Renal pelvis (tissue), 4 donors: ENCODE data around the gene PGA3. TPM values are rescaled to one million over a fixed set of nuclear protein-coding genes. Genes with fewer than 3 reads are reported as not detected.
"Not testable (repeated sequence)": the region's sequence is repeated elsewhere in the genome, so short reads cannot be mapped to it uniquely, and the experiment has no call there.

Source experiments
- DNase-seq: peaks from one replicate; pipeline ENCODE4 v3.0.0-alpha.2; 2013
- polyA plus RNA-seq, 3 donors: library from polyadenylated mRNA; unstranded; fragments of 120-200 nt; gene quantifications; one replicate each; pipeline ENCODE4 v1.2.1, GENCODE V29; 2013; ENCODE audit not compliant: insufficient read length in 3 of 3

PGA3 gene
- polyA plus RNA-seq, 3 donors = 0.30 to 0.51 TPM; not detected in 1

- DNase-seq = no peak
Observed at GRCh38 chr11:61170566-61170965, 32.7 kb upstream of the PGA3 start.

GRCh38 chr11:61171907-61172306 lies 31.4 kb upstream of the PGA3 start:
- DNase-seq = no peak

GRCh38 chr11:61172356-61172755 lies 31.0 kb upstream of the PGA3 start:
- no peak for DNase-seq

- no peak for DNase-seq
Observed at GRCh38 chr11:61172888-61173287, 30.4 kb upstream of the PGA3 start.

- no peak for DNase-seq
Observed at GRCh38 chr11:61173456-61173855, 29.9 kb upstream of the PGA3 start.

GRCh38 chr11:61174273-61174672 lies 29.0 kb upstream of the PGA3 start:
- no peak for DNase-seq

GRCh38 chr11:61174949-61175348 lies 28.4 kb upstream of the PGA3 start:
- DNase-seq = no peak

- no peak for DNase-seq
Observed at GRCh38 chr11:61176446-61176845, 26.9 kb upstream of the PGA3 start.

- DNase-seq = not testable (repeated sequence)
Observed at GRCh38 chr11:61180205-61180604, 23.1 kb upstream of the PGA3 start.

- no peak for DNase-seq
Observed at GRCh38 chr11:61181489-61181888, 21.8 kb upstream of the PGA3 start.

GRCh38 chr11:61183645-61184044 lies 19.7 kb upstream of the PGA3 start:
- no peak for DNase-seq

- DNase-seq = no peak
Observed at GRCh38 chr11:61186504-61186903, 16.8 kb upstream of the PGA3 start.

GRCh38 chr11:61187505-61188130 lies 15.7 kb upstream of the PGA3 start:
- DNase-seq = peak; percentile 90

GRCh38 chr11:61189933-61190332 lies 13.4 kb upstream of the PGA3 start:
- DNase-seq = no peak

- DNase-seq = no peak
Observed at GRCh38 chr11:61193596-61193995, 9.7 kb upstream of the PGA3 start.

- DNase-seq = no peak
Observed at GRCh38 chr11:61194169-61194671, 9.1 kb upstream of the PGA3 start.

- DNase-seq = no peak
Observed at GRCh38 chr11:61194981-61195695, 8.2 kb upstream of the PGA3 start.

GRCh38 chr11:61195719-61196118 lies 7.6 kb upstream of the PGA3 start:
- DNase-seq = peak; percentile 78

GRCh38 chr11:61198361-61198760 lies 5.0 kb upstream of the PGA3 start:
- DNase-seq = no peak

- DNase-seq = no peak
Observed at GRCh38 chr11:61198948-61199523, 4.3 kb upstream of the PGA3 start.

GRCh38 chr11:61201476-61201875 lies 1.8 kb upstream of the PGA3 start:
- DNase-seq = no peak

GRCh38 chr11:61203873-61204272 lies 558 bp downstream of the PGA3 start:
- DNase-seq = not testable (repeated sequence)

GRCh38 chr11:61204502-61205059 lies 1.3 kb downstream of the PGA3 start:
- not testable (repeated sequence) for DNase-seq
